ENCODE results near the gene PLXNA1.

- no peak for TF ChIP-seq CTCF (IDR thresholded peaks at IDR 0.05)
- no peak for TF ChIP-seq POLR2AphosphoS5 (IDR thresholded peaks at IDR 0.05)
These were observed 9.3 kb downstream of the PLXNA1 start for GRCh38 chr3:126992216-126992615.
